ENCODE measurements around the gene MEGF6. TPM values are rescaled to one million over a fixed set of nuclear protein-coding genes. Genes with fewer than 3 reads are reported as not detected.
A peak's percentile ranks its signal among the peaks of the same experiment; 100 is the strongest.

The MEGF6 gene
- total and polyA plus RNA-seq, 2 of the 8 experiments (the other 6 are each of a cell fraction or from before 2014, with no cell fraction given), result 4.1 to 14.8 TPM

DNA sequence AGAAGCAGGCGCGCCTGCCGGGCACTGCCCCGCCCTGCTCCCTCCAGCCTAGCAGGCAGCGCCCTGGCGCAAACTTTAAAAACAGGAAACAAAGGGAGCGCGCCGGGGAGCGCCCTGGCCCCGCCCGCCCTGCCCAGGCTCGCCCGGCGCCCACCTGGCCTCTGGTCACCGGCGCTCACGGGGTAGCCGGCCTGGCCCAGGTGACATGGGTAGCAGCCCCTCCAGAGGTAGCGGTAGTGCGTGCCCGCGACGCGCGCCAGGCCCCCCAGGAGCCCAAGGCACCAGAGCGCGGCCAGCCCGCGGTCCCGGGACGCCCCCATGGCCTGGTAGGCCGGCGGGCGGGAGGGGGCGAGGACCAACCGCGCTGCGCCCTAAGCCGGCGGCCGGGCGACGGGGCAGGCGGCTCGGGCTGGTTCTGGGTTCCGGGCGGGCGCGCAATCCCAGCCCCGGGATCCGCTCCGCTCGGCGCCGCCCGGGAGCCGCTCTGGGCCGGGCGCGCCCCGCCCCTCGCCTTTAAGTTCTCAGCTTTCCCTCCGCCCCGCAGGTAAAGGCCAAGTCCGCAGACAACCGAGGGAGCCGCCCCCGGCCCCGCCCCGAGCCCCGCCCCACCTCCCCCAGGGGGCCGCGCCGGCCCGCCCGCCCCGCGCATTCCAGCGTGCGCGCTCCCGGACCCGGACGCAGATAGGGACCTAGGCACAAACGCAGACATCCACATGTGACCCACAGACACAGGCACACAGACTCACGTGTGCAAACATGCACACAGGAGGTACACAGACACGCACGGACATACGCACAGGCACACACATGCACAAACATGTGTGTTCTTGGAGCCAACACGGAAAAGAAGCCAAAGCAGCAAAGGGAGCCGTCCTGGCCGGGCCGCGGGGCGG lies 80.1 kb downstream of the MEGF6 start (continued):
- TF ChIP-seq USF2 (IDR thresholded peaks at IDR 0.05; ENCODE audit: low read length), result 0 out of 2 replicates have a peak, but pooled peaks have one; percentile 35
- 0 out of 2 replicates have a peak, but pooled peaks have one; percentile 43 for TF ChIP-seq PHF8 (conservative IDR thresholded peaks at IDR 0.05; ENCODE audit: low read depth, low read length)
- TF ChIP-seq NANOG (IDR thresholded peaks at IDR 0.05; ENCODE audit: insufficient read depth, low read depth, low read length, poor library complexity, severe bottlenecking), result no peak
- TF ChIP-seq EGR1 (IDR thresholded peaks at IDR 0.05; ENCODE audit: borderline replicate concordance, low read depth, low read length), result no peak
- TF ChIP-seq RAD21 (IDR thresholded peaks at IDR 0.05 in 1 of 2, conservative IDR thresholded peaks at IDR 0.05 in 1 of 2; ENCODE audit: low read depth in 2 of 2, low read length in 2 of 2), result no peak
- no peak for TF ChIP-seq YY1 (IDR thresholded peaks at IDR 0.05; ENCODE audit: low read depth, low read length)
- TF ChIP-seq TAF1 (IDR thresholded peaks at IDR 0.05; ENCODE audit: low read depth, low read length), result peak; percentile 65
- TF ChIP-seq NRF1 (IDR thresholded peaks at IDR 0.05; ENCODE audit: low read depth, low read length), result no peak
- TF ChIP-seq, protein P1, sequence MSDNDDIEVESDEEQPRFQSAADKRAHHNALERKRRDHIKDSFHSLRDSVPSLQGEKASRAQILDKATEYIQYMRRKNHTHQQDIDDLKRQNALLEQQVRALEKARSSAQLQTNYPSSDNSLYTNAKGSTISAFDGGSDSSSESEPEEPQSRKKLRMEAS (IDR thresholded peaks at IDR 0.05), result peak; percentile 57
- TF ChIP-seq KDM1A (IDR thresholded peaks at IDR 0.05; ENCODE audit: borderline replicate concordance, low read length), result no peak
- TF ChIP-seq TEAD4 (IDR thresholded peaks at IDR 0.05; ENCODE audit: low read depth, low read length), result peak; percentile 97
- no peak for TF ChIP-seq GABPA (IDR thresholded peaks at IDR 0.05; ENCODE audit: borderline replicate concordance, insufficient read depth, low read length)
- 0 out of 2 replicates have a peak, but pooled peaks have one; percentile 43 for TF ChIP-seq POLR2AphosphoS5 (IDR thresholded peaks at IDR 0.05; ENCODE audit: low read depth, low read length)
- no peak for TF ChIP-seq SUZ12 (IDR thresholded peaks at IDR 0.05; ENCODE audit: low read length)
- no peak for TF ChIP-seq CHD2 (IDR thresholded peaks at IDR 0.05; ENCODE audit: low read length)
- TF ChIP-seq, protein P2, sequence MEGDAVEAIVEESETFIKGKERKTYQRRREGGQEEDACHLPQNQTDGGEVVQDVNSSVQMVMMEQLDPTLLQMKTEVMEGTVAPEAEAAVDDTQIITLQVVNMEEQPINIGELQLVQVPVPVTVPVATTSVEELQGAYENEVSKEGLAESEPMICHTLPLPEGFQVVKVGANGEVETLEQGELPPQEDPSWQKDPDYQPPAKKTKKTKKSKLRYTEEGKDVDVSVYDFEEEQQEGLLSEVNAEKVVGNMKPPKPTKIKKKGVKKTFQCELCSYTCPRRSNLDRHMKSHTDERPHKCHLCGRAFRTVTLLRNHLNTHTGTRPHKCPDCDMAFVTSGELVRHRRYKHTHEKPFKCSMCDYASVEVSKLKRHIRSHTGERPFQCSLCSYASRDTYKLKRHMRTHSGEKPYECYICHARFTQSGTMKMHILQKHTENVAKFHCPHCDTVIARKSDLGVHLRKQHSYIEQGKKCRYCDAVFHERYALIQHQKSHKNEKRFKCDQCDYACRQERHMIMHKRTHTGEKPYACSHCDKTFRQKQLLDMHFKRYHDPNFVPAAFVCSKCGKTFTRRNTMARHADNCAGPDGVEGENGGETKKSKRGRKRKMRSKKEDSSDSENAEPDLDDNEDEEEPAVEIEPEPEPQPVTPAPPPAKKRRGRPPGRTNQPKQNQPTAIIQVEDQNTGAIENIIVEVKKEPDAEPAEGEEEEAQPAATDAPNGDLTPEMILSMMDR (IDR thresholded peaks at IDR 0.05; ENCODE audit: control extremely low read depth in 1 of 3, insufficient read depth in 1 of 3, low read depth in 1 of 3, low read length in 3 of 3), result no peak
- no peak for TF ChIP-seq FOSL1 (IDR thresholded peaks at IDR 0.05; ENCODE audit: insufficient read depth, low read depth, low read length)
- TF ChIP-seq CEBPB (IDR thresholded peaks at IDR 0.05; ENCODE audit: low read depth, low read length), result no peak
- no peak for TF ChIP-seq RFX5 (IDR thresholded peaks at IDR 0.05; ENCODE audit: borderline replicate concordance, low read depth, low read length)

Measured in H1 (cell line).